Epidermal melanocyte (primary cell): ENCODE data around the gene CAMTA1.

Experiments used
- DNase-seq: peaks from one replicate; pipeline ENCODE4 v3.0.0; 2011; ENCODE audit warnings: low spot score; ENCODE audit not compliant: insufficient read length

Gene CAMTA1

GRCh38 chr1:7659514-7659913 is 874.3 kb downstream of the CAMTA1 start:
- DNase-seq = no peak

GRCh38 chr1:7663451-7664146 is 878.3 kb downstream of the CAMTA1 start:
- DNase-seq = no peak

- DNase-seq = no peak
Measured at GRCh38 chr1:7664147-7664892, 879.1 kb downstream of the CAMTA1 start.

GRCh38 chr1:7664893-7665250 is 879.6 kb downstream of the CAMTA1 start:
- DNase-seq = no peak

- DNase-seq = no peak
Measured at GRCh38 chr1:7666249-7666648, 881.0 kb downstream of the CAMTA1 start.

- DNase-seq = no peak
Measured at GRCh38 chr1:7667159-7667558, 881.9 kb downstream of the CAMTA1 start.

GRCh38 chr1:7667625-7668218 is 882.5 kb downstream of the CAMTA1 start:
- DNase-seq = peak; percentile 96

GRCh38 chr1:7669559-7670311 is 884.5 kb downstream of the CAMTA1 start:
- DNase-seq = peak; percentile 50

GRCh38 chr1:7670334-7671145 is 885.3 kb downstream of the CAMTA1 start:
- DNase-seq = no peak

GRCh38 chr1:7671146-7671465 is 885.9 kb downstream of the CAMTA1 start:
- no peak for DNase-seq

GRCh38 chr1:7671676-7672075 is 886.4 kb downstream of the CAMTA1 start:
- DNase-seq = no peak

GRCh38 chr1:7672864-7673263 is 887.6 kb downstream of the CAMTA1 start:
- no peak for DNase-seq

GRCh38 chr1:7674972-7675371 is 889.7 kb downstream of the CAMTA1 start:
- DNase-seq = no peak

GRCh38 chr1:7675431-7676273 is 890.4 kb downstream of the CAMTA1 start:
- DNase-seq = no peak

- no peak for DNase-seq
Measured at GRCh38 chr1:7676274-7676945, 891.2 kb downstream of the CAMTA1 start.

- DNase-seq = no peak
Measured at GRCh38 chr1:7677111-7677510, 891.9 kb downstream of the CAMTA1 start.

GRCh38 chr1:7677815-7678214 is 892.6 kb downstream of the CAMTA1 start:
- no peak for DNase-seq

GRCh38 chr1:7678491-7679158 is 893.4 kb downstream of the CAMTA1 start:
- no peak for DNase-seq

GRCh38 chr1:7679159-7679872 is 894.1 kb downstream of the CAMTA1 start:
- no peak for DNase-seq
